ENCODE results near the gene DUSP5.

DNA sequence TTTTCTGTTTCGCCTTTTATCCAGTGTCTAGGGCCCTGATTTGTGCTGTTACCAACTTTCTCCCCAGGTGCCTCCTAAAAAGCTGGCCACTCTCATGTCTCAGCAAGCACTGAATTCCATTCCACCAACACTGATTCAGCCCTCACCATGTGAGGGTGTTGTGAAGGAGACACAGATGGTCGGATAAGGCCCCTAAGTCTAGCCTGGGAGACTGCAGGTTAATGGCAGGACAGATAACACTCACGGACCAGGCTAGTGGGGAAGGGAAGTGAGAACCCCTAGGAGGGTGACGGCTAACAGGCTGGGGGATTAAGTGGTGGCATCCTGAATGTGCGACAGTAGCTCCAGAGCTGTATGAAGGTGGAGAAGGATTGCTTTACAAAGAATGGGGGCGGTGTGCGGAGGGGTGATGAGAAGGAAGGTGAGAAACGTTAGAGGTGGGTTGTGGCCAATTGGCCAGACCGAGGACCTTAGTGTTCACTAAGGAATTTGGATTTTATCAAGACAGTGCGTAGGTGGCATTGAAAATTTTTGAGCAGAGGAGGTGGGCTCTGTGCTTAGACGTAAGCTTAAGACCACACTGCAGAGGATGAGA is 3.8 kb upstream of the DUSP5 start:
- TF ChIP-seq NFIC (IDR thresholded peaks at IDR 0.05) (no peak), CREB1 (IDR thresholded peaks at IDR 0.05; ENCODE audit: low read depth) (no peak), EP300 (IDR thresholded peaks at IDR 0.05; ENCODE audit: borderline replicate concordance) (no peak), TCF12 (IDR thresholded peaks at IDR 0.05; ENCODE audit: low read depth) (no peak), TEAD4 (IDR thresholded peaks at IDR 0.05) (no peak), EGR1 (IDR thresholded peaks at IDR 0.05) (no peak), RAD21 (IDR thresholded peaks at IDR 0.05; ENCODE audit: low read depth) (no peak), REST (IDR thresholded peaks at IDR 0.05; ENCODE audit: low read depth) (no peak), CEBPB (IDR thresholded peaks at IDR 0.05) (no peak), TAF1 (IDR thresholded peaks at IDR 0.05; ENCODE audit: low read depth) (no peak)
- TF ChIP-seq, protein P1, sequence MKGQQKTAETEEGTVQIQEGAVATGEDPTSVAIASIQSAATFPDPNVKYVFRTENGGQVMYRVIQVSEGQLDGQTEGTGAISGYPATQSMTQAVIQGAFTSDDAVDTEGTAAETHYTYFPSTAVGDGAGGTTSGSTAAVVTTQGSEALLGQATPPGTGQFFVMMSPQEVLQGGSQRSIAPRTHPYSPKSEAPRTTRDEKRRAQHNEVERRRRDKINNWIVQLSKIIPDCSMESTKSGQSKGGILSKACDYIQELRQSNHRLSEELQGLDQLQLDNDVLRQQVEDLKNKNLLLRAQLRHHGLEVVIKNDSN (IDR thresholded peaks at IDR 0.05) = no peak

Data from Ishikawa (cell line).